HG03196 (cell line): Measurements from ENCODE around the gene PMEL.
"Not testable (repeated sequence)": the region's sequence is repeated elsewhere in the genome, so short reads cannot be mapped to it uniquely, and the experiment has no call there.

Experiments
- ATAC-seq: cut with Tn5 transposase; IDR thresholded peaks from one replicate; pipeline ENCODE4 v1.9.1; 2021; ENCODE audit not compliant: unreplicated experiment

PMEL gene

GRCh38 chr12:55983232-55983842 lies 17.5 kb upstream of the PMEL start:
- ATAC-seq: no peak

- ATAC-seq: peak; percentile 68
These were observed 16.6 kb upstream of the PMEL start for GRCh38 chr12:55982319-55982936.

- not testable (repeated sequence) for ATAC-seq
These were observed 16.0 kb upstream of the PMEL start for GRCh38 chr12:55981882-55982281.

- no peak for ATAC-seq
These were observed 13.2 kb upstream of the PMEL start for GRCh38 chr12:55979069-55979468.

DNA sequence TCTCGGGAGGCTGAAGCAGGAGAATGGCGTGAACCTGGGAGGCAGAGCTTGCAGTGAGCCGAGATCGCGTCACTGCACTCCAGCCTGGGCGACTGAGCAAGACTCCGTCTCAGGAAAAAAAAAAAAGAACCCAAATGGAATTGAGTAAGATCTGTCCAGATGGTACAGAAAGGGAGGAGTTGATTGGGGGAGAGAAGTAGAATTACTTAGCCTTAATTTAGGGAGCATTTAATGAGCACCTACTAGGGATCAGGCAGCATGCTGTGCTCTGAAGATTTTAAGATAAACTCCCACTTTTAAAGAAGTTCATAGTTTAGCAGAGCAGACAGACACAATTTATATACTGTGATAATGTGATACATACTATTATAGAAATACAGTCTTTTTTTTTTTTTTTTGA lies 12.6 kb upstream of the PMEL start:
- no peak for ATAC-seq

GRCh38 chr12:55974308-55974730 lies 8.5 kb upstream of the PMEL start:
- peak; percentile 7 for ATAC-seq

DNA sequence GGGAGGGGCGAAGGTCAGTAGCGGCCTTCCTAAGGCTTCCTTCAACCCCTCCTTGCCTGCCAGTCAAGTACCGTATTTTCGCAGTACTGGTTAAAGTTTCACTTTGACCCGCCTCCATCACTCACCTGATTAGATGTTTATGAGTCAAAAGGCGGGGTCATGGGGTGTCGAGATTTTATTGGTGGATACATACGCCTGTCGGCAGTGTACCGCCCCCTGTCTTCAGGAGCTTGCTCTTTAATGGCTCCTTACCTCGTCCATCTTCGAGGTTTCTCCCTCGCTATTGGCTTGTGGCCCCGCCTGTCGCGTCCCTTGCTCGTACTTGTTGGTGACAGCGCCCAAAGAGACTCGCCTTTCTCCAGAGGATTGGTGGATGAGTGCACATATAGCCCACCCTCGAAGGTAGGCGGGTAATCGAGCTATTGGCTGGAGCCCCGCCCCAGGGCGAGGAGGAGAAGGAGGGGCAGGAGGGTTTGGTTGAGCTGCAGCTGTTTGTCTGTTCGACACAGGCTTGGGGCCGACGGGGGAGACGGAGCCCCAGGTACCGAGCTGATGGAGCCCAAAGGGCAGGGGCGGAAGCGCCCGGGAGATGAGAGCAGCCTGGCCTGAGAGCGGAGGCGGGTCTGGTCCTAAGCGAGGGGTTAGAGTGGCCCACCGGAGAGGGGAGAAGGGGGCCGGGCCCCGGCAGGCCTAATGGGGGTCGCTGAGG lies 7.9 kb upstream of the PMEL start, which contains the start of gene RAB5B:
RAB5B (plus strand) TSS at position 480 of the 709 bp plus-strand sequence. CDS start 12,883 bp downstream, outside the sequence.
- peak; percentile 93 for ATAC-seq

DNA sequence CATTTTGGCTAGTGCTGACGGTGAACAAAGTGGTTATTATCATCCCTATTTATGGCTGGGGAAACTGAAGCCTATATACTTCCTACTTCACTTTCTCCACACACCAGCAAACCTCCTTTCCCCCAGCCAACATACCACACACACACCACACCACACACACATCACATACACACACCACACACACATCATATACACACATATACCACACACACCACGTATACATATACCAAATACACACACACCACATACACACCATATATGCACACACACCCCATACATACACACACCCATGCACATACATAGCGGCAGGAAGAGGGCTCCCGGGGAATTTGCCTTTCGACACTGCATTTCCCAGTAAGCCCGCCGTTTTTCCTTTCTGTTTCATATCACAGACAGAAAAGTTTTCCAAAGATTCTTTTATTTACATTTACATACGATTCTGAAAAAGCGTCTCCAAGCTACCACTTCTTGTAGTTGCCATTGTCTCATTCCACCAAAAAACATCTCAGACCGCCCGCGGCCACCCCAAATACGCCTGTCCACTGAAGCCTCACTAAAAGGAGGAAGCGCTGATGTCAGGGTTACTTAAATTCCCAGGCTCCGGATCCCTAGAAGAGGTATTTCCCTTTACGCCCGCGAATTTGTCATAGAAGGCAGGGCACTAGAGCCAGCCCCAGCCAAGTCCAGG lies 7.2 kb upstream of the PMEL start:
- no peak for ATAC-seq

DNA sequence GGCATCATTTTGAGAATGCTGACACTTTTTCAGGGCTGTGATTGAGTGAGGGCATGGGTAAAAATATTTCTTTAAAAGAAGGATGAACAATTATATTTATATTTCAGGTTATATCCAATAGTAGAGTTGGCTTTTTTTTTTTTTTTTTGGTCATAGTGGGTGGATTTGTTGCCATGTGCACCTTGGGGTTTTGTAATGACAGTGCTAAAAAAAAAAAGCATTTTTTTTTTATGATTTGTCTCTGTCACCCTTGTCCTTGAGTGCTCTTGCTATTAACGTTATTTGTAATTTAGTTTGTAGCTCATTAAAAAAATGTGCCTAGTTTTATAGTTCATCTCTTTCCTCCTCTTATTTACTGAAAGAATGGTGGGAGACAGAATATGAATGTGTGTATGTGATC lies 6.6 kb upstream of the PMEL start:
- no peak for ATAC-seq

DNA sequence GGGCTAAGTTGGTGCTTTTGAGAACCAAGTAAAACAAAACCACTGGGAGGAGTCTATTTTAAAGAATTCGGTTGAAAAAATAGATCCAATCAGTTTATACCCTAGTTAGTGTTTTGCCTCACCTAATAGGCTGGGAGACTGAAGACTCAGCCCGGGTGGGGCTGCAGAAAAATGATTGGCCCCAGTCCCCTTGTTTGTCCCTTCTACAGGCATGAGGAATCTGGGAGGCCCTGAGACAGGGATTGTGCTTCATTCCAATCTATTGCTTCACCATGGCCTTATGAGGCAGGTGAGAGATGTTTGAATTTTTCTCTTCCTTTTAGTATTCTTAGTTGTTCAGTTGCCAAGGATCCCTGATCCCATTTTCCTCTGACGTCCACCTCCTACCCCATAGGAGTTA lies 6.2 kb upstream of the PMEL start:
- no peak for ATAC-seq

GRCh38 chr12:55970775-55971174 lies 4.9 kb upstream of the PMEL start:
- ATAC-seq: no peak

DNA sequence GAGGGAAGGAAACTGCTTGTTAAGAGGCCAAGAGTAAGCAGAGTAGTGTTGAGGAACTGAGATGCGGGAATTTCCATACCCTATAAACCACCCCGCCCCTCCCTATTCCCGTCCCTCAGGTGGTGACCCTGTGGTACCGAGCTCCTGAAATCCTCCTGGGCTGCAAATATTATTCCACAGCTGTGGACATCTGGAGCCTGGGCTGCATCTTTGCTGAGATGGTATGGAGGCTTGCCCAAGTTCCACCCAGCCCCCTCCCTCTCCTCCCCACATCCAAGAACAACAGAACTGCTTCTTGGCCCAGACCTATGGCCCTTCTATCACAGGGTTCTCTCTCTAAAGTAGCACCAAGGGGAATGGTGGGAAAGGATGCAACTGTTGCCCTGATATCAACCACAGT lies 3.5 kb upstream of the PMEL start:
- ATAC-seq: no peak

DNA sequence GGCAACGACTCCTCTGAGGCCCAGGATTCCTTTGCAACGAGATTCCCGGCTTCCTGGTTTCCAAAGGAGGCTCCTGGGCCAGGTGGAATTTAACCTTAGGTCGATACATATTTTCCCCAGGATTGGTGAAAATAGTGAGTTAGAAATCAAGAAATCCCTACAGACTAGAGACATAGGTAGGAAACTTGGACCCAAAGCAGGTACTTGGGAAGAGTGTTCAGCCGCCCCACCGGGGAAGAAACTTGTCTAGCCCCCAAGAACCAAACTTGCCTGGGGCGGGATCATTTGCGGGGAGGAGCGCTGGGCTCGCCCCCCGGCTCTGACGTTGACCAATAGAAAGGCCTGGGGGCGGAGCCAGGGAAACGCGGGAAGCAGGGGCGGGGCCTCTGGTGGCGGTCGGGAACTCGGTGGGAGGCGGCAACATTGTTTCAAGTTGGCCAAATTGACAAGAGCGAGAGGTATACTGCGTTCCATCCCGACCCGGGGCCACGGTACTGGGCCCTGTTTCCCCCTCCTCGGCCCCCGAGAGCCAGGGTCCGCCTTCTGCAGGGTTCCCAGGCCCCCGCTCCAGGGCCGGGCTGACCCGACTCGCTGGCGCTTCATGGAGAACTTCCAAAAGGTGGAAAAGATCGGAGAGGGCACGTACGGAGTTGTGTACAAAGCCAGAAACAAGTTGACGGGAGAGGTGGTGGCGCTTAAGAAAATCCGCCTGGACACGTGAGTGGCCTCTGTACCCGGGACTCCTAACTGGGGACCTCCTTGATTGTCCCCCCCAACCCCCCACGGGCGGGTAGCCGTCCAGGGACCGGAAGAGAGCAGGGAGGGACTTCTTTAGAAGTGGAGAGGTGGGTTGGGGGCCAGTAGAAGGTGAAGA lies 803 bp upstream of the PMEL start, which contains the start of gene CDK2:
CDK2 (plus strand) TSS at position 423 of the 874 bp plus-strand sequence; CDS start at position 602, 179 bp downstream.
- ATAC-seq: peak; percentile 94

DNA sequence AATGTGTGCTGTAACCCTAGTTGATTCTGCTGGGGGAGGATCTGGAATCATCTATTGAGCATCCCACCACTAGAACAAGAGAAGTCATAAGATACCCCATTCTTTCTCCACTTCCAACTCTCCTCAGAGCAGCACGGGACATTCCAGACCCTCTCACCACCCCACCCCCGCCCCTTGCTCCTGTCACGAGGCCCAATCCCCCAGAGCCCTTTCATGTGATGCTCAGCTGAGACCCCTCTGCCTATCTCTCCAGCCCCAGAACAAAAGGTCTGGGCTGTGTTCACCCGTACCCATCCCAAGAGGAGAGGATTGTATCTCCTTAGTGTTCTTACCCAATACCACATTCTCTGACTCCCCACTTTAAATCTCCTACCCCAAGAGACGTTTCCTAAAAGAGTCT lies 602 bp downstream of the PMEL start:
- ATAC-seq: no peak

- ATAC-seq: no peak
These were observed 2.1 kb downstream of the PMEL start for GRCh38 chr12:55963760-55964159.

DNA sequence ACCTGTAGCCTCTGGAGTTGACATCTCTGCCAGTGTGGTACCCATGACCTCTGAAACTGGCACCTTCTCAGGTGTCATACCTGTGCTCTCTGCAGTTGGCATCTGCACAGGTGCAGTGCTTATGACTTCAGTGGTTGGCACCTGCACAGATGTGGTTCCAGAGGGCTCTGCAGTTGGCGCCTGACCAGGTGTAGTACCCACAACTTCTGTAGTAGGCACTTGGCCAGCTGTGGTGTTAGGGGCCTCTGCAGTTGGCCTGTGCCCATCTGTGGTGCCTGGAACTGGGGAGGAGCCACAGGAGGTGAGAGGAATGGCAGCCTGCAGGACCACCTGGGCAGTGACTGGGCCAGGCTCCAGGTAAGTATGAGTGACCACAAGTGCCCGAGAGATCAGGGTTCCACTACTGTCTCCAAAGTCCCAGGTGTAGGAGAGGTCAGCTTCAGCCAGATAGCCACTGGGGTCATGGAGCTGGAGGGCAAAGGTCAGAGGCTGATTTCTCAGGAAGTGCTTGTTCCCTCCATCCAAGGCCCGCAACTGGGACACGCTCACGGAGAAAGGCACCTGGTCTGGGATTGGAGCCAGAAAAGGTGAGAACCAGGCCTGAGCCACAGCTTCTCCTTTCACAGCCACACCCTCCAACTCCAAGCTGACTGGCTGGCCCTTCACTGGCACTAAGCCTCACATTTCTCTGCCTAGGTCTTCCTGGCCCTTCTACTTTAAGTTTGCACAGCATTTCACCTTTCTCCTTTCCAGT lies 8.6 kb downstream of the PMEL start:
- ATAC-seq: no peak

DNA sequence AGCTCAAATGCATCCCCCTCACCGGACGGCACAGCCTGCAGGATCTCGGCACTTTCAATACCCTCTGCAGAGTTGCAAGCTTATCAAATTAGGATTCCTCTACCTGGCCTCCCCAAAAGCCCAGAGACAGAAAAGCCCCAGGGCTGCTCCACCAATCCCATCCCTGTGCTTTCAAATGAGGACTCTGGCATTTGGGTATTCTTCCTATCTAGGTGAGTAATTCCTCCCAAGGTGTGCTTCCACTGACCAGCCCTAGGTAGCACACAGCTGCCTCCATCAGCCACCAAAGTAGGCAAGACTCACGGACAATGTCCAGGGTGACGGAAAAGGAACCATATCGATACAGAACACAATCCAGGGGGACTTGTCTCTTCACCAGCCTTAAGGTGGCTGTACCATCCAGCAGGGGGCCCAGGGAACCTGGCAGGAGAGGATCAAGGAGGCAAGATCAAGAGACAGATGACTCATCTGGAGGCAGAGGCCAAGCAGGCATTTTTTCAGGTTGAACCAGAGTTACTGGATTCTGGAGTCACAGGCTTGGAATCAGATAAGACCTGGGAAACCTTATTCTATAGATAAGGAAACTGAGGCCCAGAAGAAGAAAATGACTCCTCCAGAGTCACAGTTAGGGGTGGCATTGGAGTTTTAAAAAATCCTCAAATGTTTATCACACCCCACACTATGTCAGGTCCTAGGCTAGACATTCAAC lies 9.9 kb downstream of the PMEL start:
- ATAC-seq: no peak

- ATAC-seq: no peak
These were observed 10.5 kb downstream of the PMEL start for GRCh38 chr12:55955344-55955743.

DNA sequence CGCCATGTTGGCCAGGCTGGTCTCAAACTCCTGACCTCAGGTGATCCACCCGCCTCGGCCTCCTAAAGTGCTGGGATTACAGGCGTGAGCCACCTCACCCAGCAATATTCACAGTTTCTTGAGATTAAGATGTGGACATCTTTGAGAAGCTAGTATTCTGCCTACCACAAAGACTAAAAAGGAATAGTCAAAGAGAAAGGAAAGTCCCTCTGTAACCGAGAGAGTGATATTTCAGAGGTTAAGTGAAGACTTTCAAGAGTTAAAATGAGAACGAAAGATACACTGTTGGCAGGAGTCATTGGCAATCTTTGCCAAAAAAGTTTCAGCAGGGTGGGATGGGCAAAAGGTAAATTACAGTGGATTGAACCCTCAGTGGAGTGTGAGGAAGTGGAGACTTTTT lies 19.3 kb downstream of the PMEL start:
- ATAC-seq: no peak
